B cell (primary cell): Measurements from ENCODE around the gene CPNE1.

Experiments
- CTCF ChIP-seq: fragments of 200-600 bp; IDR thresholded peaks from one replicate; pipeline ENCODE4 v1.8.0; 2022; ENCODE audit warnings: antibody characterized with exemption, mild to moderate bottlenecking
- EZH2 ChIP-seq: IDR thresholded peaks from 2 replicates; pipeline ENCODE4 v1.6.1; 2012; ENCODE audit warnings: borderline replicate concordance, low read depth, mild to moderate bottlenecking, moderate library complexity, low read length; ENCODE audit not compliant: insufficient read depth, poor library complexity, severe bottlenecking

- no peak for TF ChIP-seq CTCF
- TF ChIP-seq EZH2, result no peak
Observed at GRCh38 chr20:35654415-35654814, 10.3 kb downstream of the CPNE1 start.
